Measurements from ENCODE around the gene TRMT5. TPM values are rescaled to one million over a fixed set of nuclear protein-coding genes. Genes with fewer than 3 reads are reported as not detected.

TRMT5 gene
- total RNA-seq, 1 experiment from 2014 or later, result 24.9 TPM

GRCh38 chr14:60975551-60975950 is 5.3 kb downstream of the TRMT5 start:
- no CpG with 5 or more reads among the region's 2 CpGs for WGBS (ENCODE audit: extremely low coverage, insufficient read length, low lambda C conversion rate)
- no peaks in the 10 kb centered on the region for H3K9me3 Mint-ChIP-seq
- no peak overlapping the region for H3K27ac ChIP-seq (ENCODE audit: insufficient read length, low read depth, low read length)
- peaks cover 5 to 45% (median 25%) of the 10 kb centered on the region in 3 experiments; a peak in 6 of 7 replicates for H3K36me3 Mint-ChIP-seq (ENCODE audit: insufficient read depth in 1 of 3, low read depth in 3 of 3)
- H3K56ac ChIP-seq (ENCODE audit: insufficient read length, low read depth, low read length), result no peak overlapping the region
- no peaks in the 10 kb centered on the region for H3K79me1 ChIP-seq (ENCODE audit: insufficient read depth, low read depth, low read length, poor library complexity, severe bottlenecking)
- no peak for TF ChIP-seq CTCF (conservative IDR thresholded peaks at IDR 0.05)
- no peak overlapping the region for H3K4ac ChIP-seq (ENCODE audit: low read depth, low read length)
- H2BK15ac ChIP-seq (ENCODE audit: low read depth, low read length), result no peak overlapping the region
- H3K14ac ChIP-seq (ENCODE audit: insufficient read depth, low read length), result no peak overlapping the region
- H2AFZ ChIP-seq (ENCODE audit: low read length), result no peak overlapping the region
- H3K4me1 ChIP-seq (ENCODE audit: insufficient read depth, low read length), result no peaks in the 10 kb centered on the region; the same call in 1 of the 2 replicates
- H2BK12ac ChIP-seq (ENCODE audit: insufficient read length, low read depth, low read length), result no peak overlapping the region
- H3K27me3 ChIP-seq (ENCODE audit: insufficient read depth, low read length), result no peaks in the 10 kb centered on the region; the same call in 1 of the 2 replicates
- H3K23me2 ChIP-seq (ENCODE audit: insufficient read length, low read depth, low read length, poor library complexity, severe bottlenecking), result peaks cover 3% of the 10 kb centered on the region
- no peak overlapping the region for H4K5ac ChIP-seq (ENCODE audit: insufficient read length, low read depth, low read length)
- no peak overlapping the region for H3K18ac ChIP-seq (ENCODE audit: insufficient read length, low read depth, low read length)
- H3K9me3 ChIP-seq (ENCODE audit: control insufficient read depth, low read depth, low read length), result no peaks in the 10 kb centered on the region
- H2AK5ac ChIP-seq (ENCODE audit: insufficient read length, low read length), result no peak overlapping the region
- no peak overlapping the region for H3K9ac ChIP-seq (ENCODE audit: extremely low read depth, insufficient read length, low read length)
- no peak overlapping the region for H4K91ac ChIP-seq (ENCODE audit: insufficient read length, low read depth, low read length)
- no peak overlapping the region for H4K8ac ChIP-seq (replicated peaks; ENCODE audit: insufficient read length, low read depth, low read length)
- no peak overlapping the region for H2BK20ac ChIP-seq (ENCODE audit: low read depth, low read length, poor library complexity, severe bottlenecking)
- DNase-seq, result no peak
- H3K27ac Mint-ChIP-seq, result no peak overlapping the region
- H3K4me2 ChIP-seq (ENCODE audit: insufficient read depth, insufficient read length, low read length), result no peak overlapping the region
- H3K4me3 Mint-ChIP-seq, result no peak overlapping the region
- no peak overlapping the region for H2BK120ac ChIP-seq (ENCODE audit: low read depth, low read length, poor library complexity, severe bottlenecking)
- H3K4me1 Mint-ChIP-seq, result peaks cover 11 to 14% of the 10 kb centered on the region in 2 experiments
- H4K20me1 ChIP-seq (ENCODE audit: control insufficient read depth, insufficient read depth, insufficient read length), result no peaks in the 10 kb centered on the region
- H3K27me3 Mint-ChIP-seq (ENCODE audit: low read depth), result no peaks in the 10 kb centered on the region
- no peak overlapping the region for H3K23ac ChIP-seq (ENCODE audit: insufficient read length, low read depth, low read length)
- no peak overlapping the region for H3T11ph ChIP-seq (ENCODE audit: low read length)
- peaks cover 5% of the 10 kb centered on the region; the same call in 1 of the 2 replicates for H3K79me2 ChIP-seq (ENCODE audit: insufficient read depth, low read length)
- no peak overlapping the region for H2BK5ac ChIP-seq (ENCODE audit: insufficient read length, low read length)
